WI38 (cell line): ENCODE measurements around the gene IER5L.

Experiments used
- H3K4me3 ChIP-seq: 2 replicates; pipeline ENCODE4 v1.5.1; 2011; ENCODE audit warnings: low read depth, mild to moderate bottlenecking, control low read depth, low read length
- TF ChIP-seq, protein P1 (sequence below): IDR thresholded peaks from 2 replicates; pipeline ENCODE4 v1.5.1; 2012; ENCODE audit warnings: low read depth, mild to moderate bottlenecking, control low read depth, low read length

IER5L gene

DNA sequence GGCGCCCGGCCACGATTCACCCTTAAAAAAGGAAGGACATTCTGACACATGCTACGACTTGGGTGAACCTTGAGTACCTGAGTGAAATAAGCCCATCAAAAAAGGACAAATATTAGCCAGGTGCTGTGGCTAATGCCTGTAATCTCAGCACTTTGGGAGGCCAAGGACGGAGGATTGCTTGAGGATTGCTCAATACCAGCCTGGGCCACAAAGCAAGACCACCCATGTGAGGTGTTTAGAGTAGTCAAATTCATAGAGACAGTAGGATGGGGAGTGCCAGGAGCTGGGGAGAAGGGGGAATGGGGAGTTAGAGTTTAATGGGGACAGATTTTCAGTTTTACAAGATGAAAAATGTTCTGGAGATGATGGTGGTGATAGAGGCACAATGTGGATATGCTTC, 32.1 kb upstream of the IER5L start:
- no peak overlapping the region for H3K4me3 ChIP-seq
- TF ChIP-seq, protein P1, sequence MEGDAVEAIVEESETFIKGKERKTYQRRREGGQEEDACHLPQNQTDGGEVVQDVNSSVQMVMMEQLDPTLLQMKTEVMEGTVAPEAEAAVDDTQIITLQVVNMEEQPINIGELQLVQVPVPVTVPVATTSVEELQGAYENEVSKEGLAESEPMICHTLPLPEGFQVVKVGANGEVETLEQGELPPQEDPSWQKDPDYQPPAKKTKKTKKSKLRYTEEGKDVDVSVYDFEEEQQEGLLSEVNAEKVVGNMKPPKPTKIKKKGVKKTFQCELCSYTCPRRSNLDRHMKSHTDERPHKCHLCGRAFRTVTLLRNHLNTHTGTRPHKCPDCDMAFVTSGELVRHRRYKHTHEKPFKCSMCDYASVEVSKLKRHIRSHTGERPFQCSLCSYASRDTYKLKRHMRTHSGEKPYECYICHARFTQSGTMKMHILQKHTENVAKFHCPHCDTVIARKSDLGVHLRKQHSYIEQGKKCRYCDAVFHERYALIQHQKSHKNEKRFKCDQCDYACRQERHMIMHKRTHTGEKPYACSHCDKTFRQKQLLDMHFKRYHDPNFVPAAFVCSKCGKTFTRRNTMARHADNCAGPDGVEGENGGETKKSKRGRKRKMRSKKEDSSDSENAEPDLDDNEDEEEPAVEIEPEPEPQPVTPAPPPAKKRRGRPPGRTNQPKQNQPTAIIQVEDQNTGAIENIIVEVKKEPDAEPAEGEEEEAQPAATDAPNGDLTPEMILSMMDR: no peak

DNA sequence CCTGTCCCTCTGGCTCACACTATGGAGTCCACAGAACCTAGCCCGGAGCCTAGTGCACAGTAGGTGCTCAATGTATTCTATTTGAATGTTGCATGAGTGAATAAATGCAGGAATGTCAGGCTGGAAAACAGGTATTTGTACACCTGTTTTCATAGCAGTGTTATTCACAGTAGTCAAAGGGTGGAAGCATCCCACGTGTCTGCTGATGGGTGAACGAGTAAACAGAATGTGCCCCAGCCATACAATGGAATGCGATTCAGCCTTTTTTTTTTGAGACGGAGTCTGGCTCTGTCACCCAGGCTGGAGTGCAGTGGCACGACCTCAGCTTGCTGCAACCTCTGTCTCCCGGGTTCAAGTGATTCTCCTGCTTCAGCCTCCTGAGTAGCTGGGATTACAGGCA, 31.5 kb upstream of the IER5L start:
- no peak overlapping the region for H3K4me3 ChIP-seq
- TF ChIP-seq, protein P1: no peak

DNA sequence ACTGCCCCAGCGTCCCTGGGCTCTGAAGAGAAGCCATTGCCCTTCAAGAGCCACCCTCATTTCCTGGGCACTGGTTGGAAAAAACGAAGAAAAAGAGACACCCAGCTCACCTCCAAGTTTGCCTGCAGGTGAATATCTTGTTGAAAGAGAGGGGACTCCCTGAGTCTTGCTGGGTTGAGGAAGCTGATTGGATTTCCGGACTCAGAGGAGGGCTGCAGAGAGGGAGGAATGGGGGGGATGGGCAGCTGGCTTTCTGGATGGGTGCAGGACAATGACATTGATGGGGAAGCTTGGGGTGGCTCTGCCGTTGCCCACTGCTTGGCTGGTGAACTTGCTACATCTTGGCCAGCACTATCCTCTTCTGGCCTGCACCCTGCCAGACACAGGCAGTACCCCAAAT, 31.0 kb upstream of the IER5L start:
- TF ChIP-seq, protein P1: no peak
- H3K4me3 ChIP-seq: no peak overlapping the region

DNA sequence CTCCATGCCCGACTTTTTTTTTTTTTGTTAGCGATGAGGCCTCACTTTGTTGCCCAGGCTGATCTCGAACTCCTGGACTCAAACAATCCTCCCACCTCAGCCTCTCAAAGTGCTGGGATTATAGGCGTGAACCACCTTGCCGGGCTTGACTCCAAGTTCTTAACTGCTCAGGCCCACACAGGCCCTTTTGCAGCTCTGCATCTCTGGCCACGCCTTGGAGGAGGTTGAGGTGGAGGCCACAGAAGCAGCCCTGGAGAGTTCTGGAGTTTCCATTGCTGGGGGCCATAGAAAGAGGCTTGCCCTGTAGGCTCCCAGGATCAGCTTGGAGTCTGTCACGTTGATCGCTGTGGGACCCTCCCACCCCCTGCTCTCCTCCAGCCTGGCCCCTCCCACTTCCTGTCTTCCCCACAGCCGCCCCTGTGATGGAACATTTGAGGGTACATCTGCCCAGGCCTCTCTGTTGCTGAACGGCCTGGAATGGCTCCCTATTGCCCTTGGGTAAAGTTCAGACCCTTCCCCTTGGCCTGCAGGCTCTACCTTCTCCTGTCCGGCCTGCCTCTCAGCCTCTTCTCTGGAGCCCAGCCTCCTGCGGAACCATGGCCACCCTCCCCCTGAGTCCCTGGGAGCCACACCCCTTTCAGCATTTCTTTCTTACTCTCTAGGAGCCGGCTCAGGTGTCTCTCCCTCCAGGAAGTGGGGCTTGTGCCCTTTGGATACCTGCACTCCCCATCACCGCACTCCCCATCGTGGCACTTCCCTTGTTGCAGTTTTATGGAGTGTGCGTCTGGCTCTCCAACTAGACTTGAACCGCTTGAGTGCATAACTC, 30.4 kb upstream of the IER5L start:
- TF ChIP-seq, protein P1: no peak
- H3K4me3 ChIP-seq: no peak overlapping the region

DNA sequence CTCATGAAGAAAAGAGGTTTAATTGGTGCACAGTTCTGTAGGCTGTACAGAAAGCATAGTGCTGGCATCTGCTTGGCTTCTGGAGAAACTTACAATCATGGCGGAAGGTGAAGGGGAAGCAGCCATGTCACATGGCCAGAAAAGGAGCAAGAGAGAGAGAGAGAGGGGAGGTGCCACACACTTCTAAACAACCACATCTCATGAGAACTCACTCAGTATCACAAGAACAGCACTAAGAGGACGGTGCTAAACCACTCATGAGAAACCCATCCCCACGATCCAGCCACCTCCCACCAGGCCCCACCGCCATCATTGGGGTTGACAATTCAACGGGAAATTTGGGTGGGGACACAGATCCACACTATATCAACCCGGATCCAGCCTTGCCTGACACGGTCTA, 28.8 kb upstream of the IER5L start:
- H3K4me3 ChIP-seq: no peak overlapping the region
- TF ChIP-seq, protein P1: no peak

DNA sequence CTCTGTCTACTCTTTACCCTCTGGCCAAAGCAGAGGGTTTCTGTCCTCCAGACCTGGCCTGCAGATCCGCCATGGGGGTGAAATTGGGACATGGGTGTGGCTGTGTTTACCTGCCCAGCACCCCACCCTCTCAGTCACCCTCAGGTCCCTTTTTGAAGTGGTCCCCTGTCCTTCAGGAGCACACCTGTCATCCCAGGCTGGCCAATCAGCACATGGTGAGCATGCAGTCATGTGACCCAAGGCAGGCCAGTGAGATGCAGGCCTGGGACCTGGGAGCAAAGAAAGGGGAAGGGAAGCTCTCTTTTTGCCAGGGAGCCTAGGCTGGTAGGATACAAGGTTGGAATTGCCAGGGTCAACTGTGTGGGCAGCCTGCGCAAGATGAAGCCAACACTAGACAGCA, 28.3 kb upstream of the IER5L start:
- H3K4me3 ChIP-seq: no peak overlapping the region
- TF ChIP-seq, protein P1: no peak

DNA sequence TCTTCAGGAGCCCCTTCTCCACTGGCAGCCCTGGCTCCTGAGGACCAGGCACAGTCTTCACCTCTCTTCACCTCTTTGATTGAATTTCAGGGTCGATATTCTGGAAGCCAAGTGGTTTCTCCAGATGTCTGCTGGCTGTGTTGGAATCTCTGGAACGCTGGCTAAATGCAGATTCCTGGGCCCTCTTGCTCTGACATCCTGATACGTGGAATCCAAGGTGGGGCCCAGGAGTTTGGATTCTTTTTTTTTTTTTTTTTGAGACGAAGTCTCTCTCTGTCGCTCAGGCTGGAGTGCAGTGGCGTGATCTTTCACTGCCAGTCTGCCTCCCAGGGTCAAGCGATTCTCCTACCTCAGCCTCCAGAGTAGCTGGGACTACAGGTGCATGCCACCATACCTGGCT, 26.8 kb upstream of the IER5L start:
- no peak overlapping the region for H3K4me3 ChIP-seq
- TF ChIP-seq, protein P1: no peak
